Neural cell (in vitro differentiated cells): Measurements from ENCODE around the gene ZNF528. TPM values are rescaled to one million over a fixed set of nuclear protein-coding genes. Genes with fewer than 3 reads are reported as not detected.
A peak's percentile ranks its signal among the peaks of the same experiment; 100 is the strongest.

Source experiments
- H2AFZ ChIP-seq: fragments of 200-600, 300-800 bp; sonication (generic), shearing (Covaris generic); 2 replicates; pipeline ENCODE4 v1.6.0; 2014; ENCODE audit warnings: low read depth, mild to moderate bottlenecking, antibody characterized with exemption, low read length, moderate library complexity
- H3F3A ChIP-seq: fragments of 200-600 bp; shearing (Covaris generic); 2 replicates; pipeline ENCODE4 v1.6.1; 2016; ENCODE audit warnings: mild to moderate bottlenecking, moderate library complexity, mixed read lengths, antibody characterized with exemption, low read length; ENCODE audit not compliant: insufficient read depth, poor library complexity, severe bottlenecking
- H3K27ac ChIP-seq: fragments of 200-600, 300-800 bp; sonication (generic), shearing (Covaris generic); 2 replicates; pipeline ENCODE4 v1.5.1; 2014; ENCODE audit warnings: mild to moderate bottlenecking, low read length, moderate library complexity
- H3K27me3 ChIP-seq: fragments of 300-800, 200-600 bp; sonication (generic), shearing (Covaris generic); 2 replicates; pipeline ENCODE4 v1.6.0; 2014; ENCODE audit warnings: mild to moderate bottlenecking, low read depth, low read length, moderate library complexity; ENCODE audit not compliant: insufficient read depth
- H3K36me3 ChIP-seq: fragments of 300-800, 200-600 bp; sonication (generic), shearing (Covaris generic); 2 replicates; pipeline ENCODE4 v1.5.1; 2014; ENCODE audit warnings: mild to moderate bottlenecking, antibody characterized with exemption, low read length, moderate library complexity; ENCODE audit not compliant: insufficient read depth
- H3K4me2 ChIP-seq: fragments of 300-800, 200-600 bp; sonication (generic), shearing (Covaris generic); 2 replicates; pipeline ENCODE4 v1.6.0; 2014; ENCODE audit warnings: mild to moderate bottlenecking, low read length
- H3K4me3 ChIP-seq: fragments of 300-800, 200-600 bp; sonication (generic), shearing (Covaris generic); 2 replicates; pipeline ENCODE4 v1.5.1; 2014; ENCODE audit warnings: mild to moderate bottlenecking, low read length, moderate library complexity
- H3K79me2 ChIP-seq: fragments of 200-600 bp; shearing (Covaris generic); replicated peaks from 2 replicates; pipeline ENCODE4 v1.6.0; 2014; ENCODE audit warnings: mild to moderate bottlenecking, low read length, moderate library complexity; ENCODE audit not compliant: insufficient read depth
- H3K9ac ChIP-seq: fragments of 300-800, 200-600 bp; sonication (generic), shearing (Covaris generic); 2 replicates; pipeline ENCODE4 v1.6.1; 2016; ENCODE audit warnings: mild to moderate bottlenecking, low read length, mixed read lengths
- H3K9me2 ChIP-seq: fragments of 200-600 bp; shearing (Covaris generic); 2 replicates; pipeline ENCODE4 v1.6.1; 2016; ENCODE audit warnings: mild to moderate bottlenecking, low read length, mixed read lengths; ENCODE audit not compliant: insufficient read depth
- H3K9me3 ChIP-seq: fragments of 200-600, 300-800 bp; sonication (generic), shearing (Covaris generic); 2 replicates; pipeline ENCODE4 v1.6.1; 2016; ENCODE audit warnings: mild to moderate bottlenecking, mixed run types, low read length, moderate library complexity, mixed read lengths
- H4K20me1 ChIP-seq: fragments of 200-600 bp; shearing (Covaris generic); 2 replicates; pipeline ENCODE4 v1.6.1; 2016; ENCODE audit warnings: mild to moderate bottlenecking, mixed run types; ENCODE audit not compliant: insufficient read depth
- CTCF ChIP-seq: fragments of 450-650 bp; IDR thresholded peaks from 2 replicates; pipeline ENCODE4 v1.5.1; 2014; ENCODE audit warnings: antibody characterized with exemption, mild to moderate bottlenecking, moderate library complexity; ENCODE audit not compliant: poor library complexity, severe bottlenecking
- EP300 ChIP-seq: fragments of 450-650 bp; conservative IDR thresholded peaks from 2 replicates; pipeline ENCODE4 v1.6.1; 2014; ENCODE audit warnings: antibody characterized with exemption, mild to moderate bottlenecking, moderate library complexity; ENCODE audit not compliant: poor library complexity, severe bottlenecking
- EZH2 ChIP-seq: fragments of 200-600, 300-800 bp; shearing (Covaris generic), sonication (generic); IDR thresholded peaks from 2 replicates; pipeline ENCODE4 v1.6.1; 2014; ENCODE audit warnings: antibody characterized with exemption, low read length, borderline replicate concordance, mild to moderate bottlenecking; ENCODE audit not compliant: insufficient read depth, poor library complexity, severe bottlenecking
- MXI1 ChIP-seq: fragments of 450-650 bp; conservative IDR thresholded peaks from 2 replicates; pipeline ENCODE4 v1.6.1; 2014; ENCODE audit warnings: antibody characterized with exemption, mild to moderate bottlenecking; ENCODE audit not compliant: poor library complexity, severe bottlenecking
- POLR2AphosphoS5 ChIP-seq: IDR thresholded peaks from 2 replicates; pipeline ENCODE4 v1.6.1; 2012
- RAD21 ChIP-seq: fragments of 450-650 bp; conservative IDR thresholded peaks from 2 replicates; pipeline ENCODE4 v1.6.1; 2014; ENCODE audit warnings: antibody characterized with exemption, mild to moderate bottlenecking, moderate library complexity
- REST ChIP-seq: IDR thresholded peaks from 2 replicates; pipeline ENCODE4 v1.6.1; 2012; ENCODE audit warnings: borderline replicate concordance
- SMC3 ChIP-seq: fragments of 450-650 bp; conservative IDR thresholded peaks from 2 replicates; pipeline ENCODE4 v1.6.1; 2014; ENCODE audit warnings: antibody characterized with exemption, mild to moderate bottlenecking, moderate library complexity; ENCODE audit not compliant: poor library complexity
- TAF1 ChIP-seq: IDR thresholded peaks from 2 replicates; pipeline ENCODE4 v1.6.1; 2012; ENCODE audit warnings: low read depth
- polyA minus RNA-seq: library from RNA; depleted of rRNA, polyadenylated mRNA; stranded (reverse); fragments of >200 nt; gene quantifications from 2 replicates; pipeline ENCODE4 v1.2.3, GENCODE V29; 2014
- polyA plus RNA-seq: library from polyadenylated mRNA; depleted of rRNA; stranded (reverse); fragments of >200 nt; gene quantifications from 2 replicates; pipeline ENCODE4 v1.2.3, GENCODE V29; 2014

The ZNF528 gene
- polyA plus RNA-seq, result 44.3 and 51.7 TPM in 2 replicates
- polyA minus RNA-seq, result 140 and 193 TPM in 2 replicates

GRCh38 chr19:52397310-52398080 lies at the start of gene ZNF528:
ZNF528 (plus strand) TSS chr19:52397849; CDS start chr19:52402014, 4,165 bp downstream.
- H2AFZ ChIP-seq, result no peak within 1 kb of the TSS
- H3K9ac ChIP-seq, result no peak within 1 kb of the TSS
- peaks cover 6% of the 10 kb centered on the region for H3K36me3 ChIP-seq
- H3K9me3 ChIP-seq, result no peaks in the 10 kb centered on the region
- TF ChIP-seq POLR2AphosphoS5 (peak; percentile 53), SMC3 (no peak), TAF1 (no peak), MXI1 (peak; percentile 37), CTCF (no peak), EZH2 (no peak), EP300 (no peak), REST (no peak)
- no peaks in the 10 kb centered on the region for H3K9me2 ChIP-seq
- no peak within 1 kb of the TSS for H3K27ac ChIP-seq
- H3K79me2 ChIP-seq, result no peaks in the 10 kb centered on the region
- H3K4me3 ChIP-seq, result peak within 1 kb of the TSS; percentile 46
- H4K20me1 ChIP-seq, result no peaks in the 10 kb centered on the region
- H3K27me3 ChIP-seq, result no peaks in the 10 kb centered on the region
- H3K4me2 ChIP-seq, result no peak within 1 kb of the TSS
- H3F3A ChIP-seq, result no peaks in the 10 kb centered on the region

GRCh38 chr19:52351512-52351911 lies 46.1 kb upstream of the ZNF528 start:
- Histone ChIP-seq H3K27ac (no peak overlapping the region), H2AFZ (no peak overlapping the region), H3K9me3 (no peaks in the 10 kb centered on the region), H3K9ac (no peak overlapping the region), H3K36me3 (peaks cover 21% of the 10 kb centered on the region), H4K20me1 (no peaks in the 10 kb centered on the region), H3K79me2 (no peaks in the 10 kb centered on the region), H3K9me2 (no peaks in the 10 kb centered on the region), H3K27me3 (no peaks in the 10 kb centered on the region), H3K4me2 (no peak overlapping the region), H3F3A (no peaks in the 10 kb centered on the region), H3K4me3 (no peak overlapping the region)
- TF ChIP-seq POLR2AphosphoS5, result no peak
- TF ChIP-seq SMC3, result no peak
- TF ChIP-seq CTCF, result no peak
- no peak for TF ChIP-seq MXI1
- TF ChIP-seq TAF1, result no peak
- no peak for TF ChIP-seq EZH2
- TF ChIP-seq REST, result no peak
- TF ChIP-seq RAD21, result no peak
- TF ChIP-seq EP300, result no peak
